ENCODE results near the gene ZFAND6.

GRCh38 chr15:80090879-80091503 is 31.5 kb downstream of the ZFAND6 start:
- TF ChIP-seq POLR2A (IDR thresholded peaks at IDR 0.05; ENCODE audit: low read depth, low read length) (no peak), TAF1 (IDR thresholded peaks at IDR 0.05; ENCODE audit: low read depth, low read length) (no peak)
